K562 (cell line): Measurements from ENCODE around the gene NEU3. TPM values are rescaled to one million over a fixed set of nuclear protein-coding genes. Genes with fewer than 3 reads are reported as not detected.

Experiments used
- ASH1L ChIP-seq: fragments of 450-650 bp; IDR thresholded peaks from 2 replicates; pipeline ENCODE4 v1.6.1; 2018; ENCODE audit warnings: borderline replicate concordance, mild to moderate bottlenecking, low read depth; ENCODE audit not compliant: partially characterized antibody
- PRPF4 ChIP-seq: fragments of 200-400 bp; formaldehyde crosslinking; IDR thresholded peaks from one replicate; pipeline ENCODE4 v1.6.1; 2017; ENCODE audit warnings: low read length, low read depth, mild to moderate bottlenecking; ENCODE audit not compliant: insufficient read depth, poor library complexity, severe bottlenecking
- THRAP3 ChIP-seq: fragments of 450-650 bp; IDR thresholded peaks from 2 replicates; pipeline ENCODE4 v1.6.1; 2016; ENCODE audit warnings: mild to moderate bottlenecking, inconsistent platforms, borderline replicate concordance
- polyA plus RNA-seq, 8 experiments: library from polyadenylated mRNA; depleted of rRNA in 4 of 8; stranded (reverse) in 5 of 8; unstranded in 3 of 8; fragments of >200 nt; fragmentation: Nextera tagmentation in 2 of 8; fragmentation: Illumina TruSeq in 1 of 8; extraction: Ambion mirVana in 2 of 8; extraction: Trizol in 1 of 8; gene quantifications; 2 replicates each; pipeline versions ENCODE4 v1.2.1 to v1.2.3, GENCODE V29; 2011 to 2014; ENCODE audit warnings: inconsistent platforms in 1 of 8, missing spikeins in 1 of 8
- total RNA-seq, 7 experiments: library from RNA; depleted of rRNA in 6 of 7; stranded (reverse); fragments of >200 nt in 6 of 7; fragmentation: Illumina TruSeq in 2 of 7; extraction: Trizol in 2 of 7; gene quantifications; 2 replicates each; pipeline versions ENCODE4 v1.2.1 to v1.2.3, GENCODE V29; 2011 to 2021; ENCODE audit warnings: low replicate concordance in 1 of 7
- TF ChIP-seq, protein P1 (sequence below): fragments of 450-650 bp; IDR thresholded peaks from 2 replicates; pipeline ENCODE4 v1.6.1; 2016; ENCODE audit warnings: mild to moderate bottlenecking, moderate library complexity
- TF ChIP-seq, protein P2 (sequence below): fragments of 200-800 bp; sonication (Bioruptor generic); IDR thresholded peaks from 2 replicates; pipeline ENCODE4 v1.6.1; 2016; ENCODE audit warnings: missing genetic modification characterization, missing compliant biosample characterization

NEU3 gene
- total and polyA plus RNA-seq, 9 of the 15 experiments (the other 6 are each of a cell fraction or from before 2014, with no cell fraction given): 6.2 to 41.3 (median 31.1) TPM

DNA sequence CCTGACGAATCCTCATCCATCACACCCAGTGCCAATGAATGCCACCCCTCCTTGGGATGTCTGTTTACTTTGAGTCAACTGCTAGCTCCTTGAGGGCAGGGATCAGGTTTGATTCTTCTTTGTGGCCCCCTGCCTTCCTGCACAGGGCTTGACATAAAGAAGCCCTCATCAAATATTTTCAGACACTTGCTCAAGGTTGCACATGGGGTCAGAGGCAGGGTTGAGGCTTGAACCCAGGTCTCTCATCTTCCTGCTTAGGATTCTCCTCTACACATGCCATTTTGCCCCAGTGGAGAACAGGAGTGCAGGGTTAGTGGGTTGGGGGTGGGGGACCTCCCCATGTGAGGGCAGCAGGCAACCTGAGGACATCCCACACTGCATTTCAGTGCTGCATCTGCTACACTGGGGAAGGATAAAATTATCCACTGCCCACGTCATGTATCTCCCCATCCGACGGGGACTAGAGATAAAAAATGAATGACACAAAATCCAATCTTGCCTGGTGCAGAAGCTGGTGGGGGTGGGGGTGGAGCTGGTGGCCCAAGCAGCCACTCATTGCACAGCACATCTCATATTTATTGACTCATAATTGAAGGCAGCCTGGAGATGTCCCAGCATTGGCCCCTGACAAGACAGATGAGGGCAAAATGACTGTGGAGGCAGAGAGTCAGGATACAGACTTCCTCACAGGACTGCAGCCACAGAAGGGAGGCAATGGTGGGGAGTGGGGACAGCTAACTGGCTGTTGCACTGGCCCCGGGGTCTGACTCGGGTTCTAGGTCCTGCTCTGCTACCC is 41.3 kb downstream of the NEU3 start (continued):
- TF ChIP-seq, protein P1, sequence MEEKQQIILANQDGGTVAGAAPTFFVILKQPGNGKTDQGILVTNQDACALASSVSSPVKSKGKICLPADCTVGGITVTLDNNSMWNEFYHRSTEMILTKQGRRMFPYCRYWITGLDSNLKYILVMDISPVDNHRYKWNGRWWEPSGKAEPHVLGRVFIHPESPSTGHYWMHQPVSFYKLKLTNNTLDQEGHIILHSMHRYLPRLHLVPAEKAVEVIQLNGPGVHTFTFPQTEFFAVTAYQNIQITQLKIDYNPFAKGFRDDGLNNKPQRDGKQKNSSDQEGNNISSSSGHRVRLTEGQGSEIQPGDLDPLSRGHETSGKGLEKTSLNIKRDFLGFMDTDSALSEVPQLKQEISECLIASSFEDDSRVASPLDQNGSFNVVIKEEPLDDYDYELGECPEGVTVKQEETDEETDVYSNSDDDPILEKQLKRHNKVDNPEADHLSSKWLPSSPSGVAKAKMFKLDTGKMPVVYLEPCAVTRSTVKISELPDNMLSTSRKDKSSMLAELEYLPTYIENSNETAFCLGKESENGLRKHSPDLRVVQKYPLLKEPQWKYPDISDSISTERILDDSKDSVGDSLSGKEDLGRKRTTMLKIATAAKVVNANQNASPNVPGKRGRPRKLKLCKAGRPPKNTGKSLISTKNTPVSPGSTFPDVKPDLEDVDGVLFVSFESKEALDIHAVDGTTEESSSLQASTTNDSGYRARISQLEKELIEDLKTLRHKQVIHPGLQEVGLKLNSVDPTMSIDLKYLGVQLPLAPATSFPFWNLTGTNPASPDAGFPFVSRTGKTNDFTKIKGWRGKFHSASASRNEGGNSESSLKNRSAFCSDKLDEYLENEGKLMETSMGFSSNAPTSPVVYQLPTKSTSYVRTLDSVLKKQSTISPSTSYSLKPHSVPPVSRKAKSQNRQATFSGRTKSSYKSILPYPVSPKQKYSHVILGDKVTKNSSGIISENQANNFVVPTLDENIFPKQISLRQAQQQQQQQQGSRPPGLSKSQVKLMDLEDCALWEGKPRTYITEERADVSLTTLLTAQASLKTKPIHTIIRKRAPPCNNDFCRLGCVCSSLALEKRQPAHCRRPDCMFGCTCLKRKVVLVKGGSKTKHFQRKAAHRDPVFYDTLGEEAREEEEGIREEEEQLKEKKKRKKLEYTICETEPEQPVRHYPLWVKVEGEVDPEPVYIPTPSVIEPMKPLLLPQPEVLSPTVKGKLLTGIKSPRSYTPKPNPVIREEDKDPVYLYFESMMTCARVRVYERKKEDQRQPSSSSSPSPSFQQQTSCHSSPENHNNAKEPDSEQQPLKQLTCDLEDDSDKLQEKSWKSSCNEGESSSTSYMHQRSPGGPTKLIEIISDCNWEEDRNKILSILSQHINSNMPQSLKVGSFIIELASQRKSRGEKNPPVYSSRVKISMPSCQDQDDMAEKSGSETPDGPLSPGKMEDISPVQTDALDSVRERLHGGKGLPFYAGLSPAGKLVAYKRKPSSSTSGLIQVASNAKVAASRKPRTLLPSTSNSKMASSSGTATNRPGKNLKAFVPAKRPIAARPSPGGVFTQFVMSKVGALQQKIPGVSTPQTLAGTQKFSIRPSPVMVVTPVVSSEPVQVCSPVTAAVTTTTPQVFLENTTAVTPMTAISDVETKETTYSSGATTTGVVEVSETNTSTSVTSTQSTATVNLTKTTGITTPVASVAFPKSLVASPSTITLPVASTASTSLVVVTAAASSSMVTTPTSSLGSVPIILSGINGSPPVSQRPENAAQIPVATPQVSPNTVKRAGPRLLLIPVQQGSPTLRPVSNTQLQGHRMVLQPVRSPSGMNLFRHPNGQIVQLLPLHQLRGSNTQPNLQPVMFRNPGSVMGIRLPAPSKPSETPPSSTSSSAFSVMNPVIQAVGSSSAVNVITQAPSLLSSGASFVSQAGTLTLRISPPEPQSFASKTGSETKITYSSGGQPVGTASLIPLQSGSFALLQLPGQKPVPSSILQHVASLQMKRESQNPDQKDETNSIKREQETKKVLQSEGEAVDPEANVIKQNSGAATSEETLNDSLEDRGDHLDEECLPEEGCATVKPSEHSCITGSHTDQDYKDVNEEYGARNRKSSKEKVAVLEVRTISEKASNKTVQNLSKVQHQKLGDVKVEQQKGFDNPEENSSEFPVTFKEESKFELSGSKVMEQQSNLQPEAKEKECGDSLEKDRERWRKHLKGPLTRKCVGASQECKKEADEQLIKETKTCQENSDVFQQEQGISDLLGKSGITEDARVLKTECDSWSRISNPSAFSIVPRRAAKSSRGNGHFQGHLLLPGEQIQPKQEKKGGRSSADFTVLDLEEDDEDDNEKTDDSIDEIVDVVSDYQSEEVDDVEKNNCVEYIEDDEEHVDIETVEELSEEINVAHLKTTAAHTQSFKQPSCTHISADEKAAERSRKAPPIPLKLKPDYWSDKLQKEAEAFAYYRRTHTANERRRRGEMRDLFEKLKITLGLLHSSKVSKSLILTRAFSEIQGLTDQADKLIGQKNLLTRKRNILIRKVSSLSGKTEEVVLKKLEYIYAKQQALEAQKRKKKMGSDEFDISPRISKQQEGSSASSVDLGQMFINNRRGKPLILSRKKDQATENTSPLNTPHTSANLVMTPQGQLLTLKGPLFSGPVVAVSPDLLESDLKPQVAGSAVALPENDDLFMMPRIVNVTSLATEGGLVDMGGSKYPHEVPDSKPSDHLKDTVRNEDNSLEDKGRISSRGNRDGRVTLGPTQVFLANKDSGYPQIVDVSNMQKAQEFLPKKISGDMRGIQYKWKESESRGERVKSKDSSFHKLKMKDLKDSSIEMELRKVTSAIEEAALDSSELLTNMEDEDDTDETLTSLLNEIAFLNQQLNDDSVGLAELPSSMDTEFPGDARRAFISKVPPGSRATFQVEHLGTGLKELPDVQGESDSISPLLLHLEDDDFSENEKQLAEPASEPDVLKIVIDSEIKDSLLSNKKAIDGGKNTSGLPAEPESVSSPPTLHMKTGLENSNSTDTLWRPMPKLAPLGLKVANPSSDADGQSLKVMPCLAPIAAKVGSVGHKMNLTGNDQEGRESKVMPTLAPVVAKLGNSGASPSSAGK: no peak
- TF ChIP-seq, protein P2, sequence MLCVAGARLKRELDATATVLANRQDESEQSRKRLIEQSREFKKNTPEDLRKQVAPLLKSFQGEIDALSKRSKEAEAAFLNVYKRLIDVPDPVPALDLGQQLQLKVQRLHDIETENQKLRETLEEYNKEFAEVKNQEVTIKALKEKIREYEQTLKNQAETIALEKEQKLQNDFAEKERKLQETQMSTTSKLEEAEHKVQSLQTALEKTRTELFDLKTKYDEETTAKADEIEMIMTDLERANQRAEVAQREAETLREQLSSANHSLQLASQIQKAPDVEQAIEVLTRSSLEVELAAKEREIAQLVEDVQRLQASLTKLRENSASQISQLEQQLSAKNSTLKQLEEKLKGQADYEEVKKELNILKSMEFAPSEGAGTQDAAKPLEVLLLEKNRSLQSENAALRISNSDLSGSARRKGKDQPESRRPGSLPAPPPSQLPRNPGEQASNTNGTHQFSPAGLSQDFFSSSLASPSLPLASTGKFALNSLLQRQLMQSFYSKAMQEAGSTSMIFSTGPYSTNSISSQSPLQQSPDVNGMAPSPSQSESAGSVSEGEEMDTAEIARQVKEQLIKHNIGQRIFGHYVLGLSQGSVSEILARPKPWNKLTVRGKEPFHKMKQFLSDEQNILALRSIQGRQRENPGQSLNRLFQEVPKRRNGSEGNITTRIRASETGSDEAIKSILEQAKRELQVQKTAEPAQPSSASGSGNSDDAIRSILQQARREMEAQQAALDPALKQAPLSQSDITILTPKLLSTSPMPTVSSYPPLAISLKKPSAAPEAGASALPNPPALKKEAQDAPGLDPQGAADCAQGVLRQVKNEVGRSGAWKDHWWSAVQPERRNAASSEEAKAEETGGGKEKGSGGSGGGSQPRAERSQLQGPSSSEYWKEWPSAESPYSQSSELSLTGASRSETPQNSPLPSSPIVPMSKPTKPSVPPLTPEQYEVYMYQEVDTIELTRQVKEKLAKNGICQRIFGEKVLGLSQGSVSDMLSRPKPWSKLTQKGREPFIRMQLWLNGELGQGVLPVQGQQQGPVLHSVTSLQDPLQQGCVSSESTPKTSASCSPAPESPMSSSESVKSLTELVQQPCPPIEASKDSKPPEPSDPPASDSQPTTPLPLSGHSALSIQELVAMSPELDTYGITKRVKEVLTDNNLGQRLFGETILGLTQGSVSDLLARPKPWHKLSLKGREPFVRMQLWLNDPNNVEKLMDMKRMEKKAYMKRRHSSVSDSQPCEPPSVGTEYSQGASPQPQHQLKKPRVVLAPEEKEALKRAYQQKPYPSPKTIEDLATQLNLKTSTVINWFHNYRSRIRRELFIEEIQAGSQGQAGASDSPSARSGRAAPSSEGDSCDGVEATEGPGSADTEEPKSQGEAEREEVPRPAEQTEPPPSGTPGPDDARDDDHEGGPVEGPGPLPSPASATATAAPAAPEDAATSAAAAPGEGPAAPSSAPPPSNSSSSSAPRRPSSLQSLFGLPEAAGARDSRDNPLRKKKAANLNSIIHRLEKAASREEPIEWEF (CRISPR knock-in tag): no peak
- TF ChIP-seq THRAP3 (no peak), PRPF4 (no peak), ASH1L (no peak)
